ENCODE data around the gene CDC42BPA. TPM values are rescaled to one million over a fixed set of nuclear protein-coding genes. Genes with fewer than 3 reads are reported as not detected.

Gene CDC42BPA
- total and polyA plus RNA-seq, 2 of the 13 experiments (the other 11 are each of a cell fraction or from before 2014, with no cell fraction given): 6.5 to 16.0 TPM

GRCh38 chr1:226990133-226990716, 328.1 kb downstream of the CDC42BPA start (continued):
- 0 out of 2 replicates have a peak, but pooled peaks have one; percentile 21 for TF ChIP-seq RXRB (CRISPR knock-in tag; IDR thresholded peaks at IDR 0.05; ENCODE audit: borderline replicate concordance)
- no peak for TF ChIP-seq BORCS8-MEF2B (CRISPR knock-in tag; IDR thresholded peaks at IDR 0.05)
- no peak for TF ChIP-seq SMC3 (IDR thresholded peaks at IDR 0.05; ENCODE audit: low read length)
- TF ChIP-seq ZNF512B (CRISPR knock-in tag; IDR thresholded peaks at IDR 0.05; ENCODE audit: borderline replicate concordance): no peak
- 0 out of 2 replicates have a peak, but pooled peaks have one; percentile 15 for TF ChIP-seq FOSL2 (CRISPR knock-in tag; IDR thresholded peaks at IDR 0.05)
- TF ChIP-seq THAP8 (CRISPR knock-in tag; IDR thresholded peaks at IDR 0.05; ENCODE audit: borderline replicate concordance): no peak
- TF ChIP-seq FOXP4 (CRISPR knock-in tag; IDR thresholded peaks at IDR 0.05): 0 out of 2 replicates have a peak, but pooled peaks have one; percentile 18
- TF ChIP-seq ARID2 (CRISPR knock-in tag; IDR thresholded peaks at IDR 0.05; ENCODE audit: borderline replicate concordance): no peak
- TF ChIP-seq HNF4G (IDR thresholded peaks at IDR 0.05; ENCODE audit: borderline replicate concordance, low read depth, low read length): peak; percentile 60; the same call in 1 of the 2 replicates
- TF ChIP-seq HNF4G (CRISPR knock-in tag; IDR thresholded peaks at IDR 0.05; ENCODE audit: borderline replicate concordance, low read depth): no peak
- no peak for TF ChIP-seq ZNF280B (CRISPR knock-in tag; IDR thresholded peaks at IDR 0.05; ENCODE audit: borderline replicate concordance)
- no peak for TF ChIP-seq ZFP90 (CRISPR knock-in tag; IDR thresholded peaks at IDR 0.05; ENCODE audit: borderline replicate concordance)
- TF ChIP-seq XRCC5 (optimal IDR thresholded peaks at IDR 0.05; ENCODE audit: low read length): peak; percentile 19
- peak; percentile 48; the same call in 1 of the 2 replicates for TF ChIP-seq MED1 (CRISPR knock-in tag; IDR thresholded peaks at IDR 0.05)
- no peak for TF ChIP-seq ZKSCAN5 (CRISPR knock-in tag; IDR thresholded peaks at IDR 0.05)
- TF ChIP-seq ZNF562 (CRISPR knock-in tag; IDR thresholded peaks at IDR 0.05; ENCODE audit: borderline replicate concordance): no peak
- 0 out of 2 replicates have a peak, but pooled peaks have one; percentile 32 for TF ChIP-seq MIXL1 (CRISPR knock-in tag; IDR thresholded peaks at IDR 0.05)
- TF ChIP-seq ZNF501 (CRISPR knock-in tag; IDR thresholded peaks at IDR 0.05): 0 out of 2 replicates have a peak, but pooled peaks have one; percentile 23
- peak; percentile 62 for TF ChIP-seq SRSF1 (optimal IDR thresholded peaks at IDR 0.05; ENCODE audit: low read depth, low read length)
- TF ChIP-seq GABPB1 (CRISPR knock-in tag; IDR thresholded peaks at IDR 0.05): peak; percentile 14; the same call in 1 of the 2 replicates
- TF ChIP-seq ZNF678 (CRISPR knock-in tag; IDR thresholded peaks at IDR 0.05): no peak
- TF ChIP-seq ZNF546 (CRISPR knock-in tag; conservative IDR thresholded peaks at IDR 0.05): no peak
- peak; percentile 67 for TF ChIP-seq RBM22 (optimal IDR thresholded peaks at IDR 0.05; ENCODE audit: low read length)
- no peak for TF ChIP-seq GABPA (IDR thresholded peaks at IDR 0.05; ENCODE audit: low read depth, low read length)
- TF ChIP-seq GABPA (CRISPR knock-in tag; IDR thresholded peaks at IDR 0.05; ENCODE audit: low read depth): peak; percentile 58
